Measurements from ENCODE around the gene GLDN. TPM values are rescaled to one million over a fixed set of nuclear protein-coding genes. Genes with fewer than 3 reads are reported as not detected.

The GLDN gene
- total RNA-seq, 1 experiment from 2014 or later = 0.57 TPM

DNA sequence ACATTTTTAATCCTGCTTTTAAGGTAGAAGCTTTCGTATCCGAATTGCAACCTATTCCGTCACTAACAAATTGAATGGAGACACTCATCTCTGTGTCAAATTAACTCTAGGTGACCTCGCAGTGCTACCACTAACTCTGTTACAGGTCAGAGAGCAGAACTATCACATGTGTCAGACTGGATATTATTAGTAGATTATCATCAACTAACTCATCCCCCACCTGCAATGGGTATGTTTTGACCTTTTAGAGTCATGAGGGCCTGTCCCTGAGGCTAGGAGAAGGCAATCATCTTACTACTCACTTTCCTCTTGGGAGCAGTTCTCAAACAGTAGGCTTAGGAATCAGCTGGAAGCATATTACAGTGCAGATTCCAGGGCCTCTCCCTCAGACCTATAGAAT lies 2.0 kb downstream of the GLDN start:
- in situ Hi-C loops (cut with HindIII; ENCODE audit: low pct_unique_long_range_greater_than_20kb, low sequenced_read_pairs) (no loop called here), intact Hi-C loops (cut with micrococcal nuclease; ENCODE audit: unreplicated experiment) (no loop called here)
- DNase-seq (ENCODE audit: low read depth, low spot score) (no peak), ATAC-seq (no peak)
- no TSS peak for BruUV-seq (replicated peaks)
- CTCF ChIA-PET = no interaction called here
- Histone ChIP-seq H3K36me3 (ENCODE audit: control insufficient read depth, insufficient read depth, low read length) (no peaks in the 10 kb centered on the region), H3K9me3 (ENCODE audit: control insufficient read depth, insufficient read depth, low read depth, low read length) (no peaks in the 10 kb centered on the region), H3K4me1 (ENCODE audit: control insufficient read depth, insufficient read depth, low read length) (no peaks in the 10 kb centered on the region), H3K27ac (ENCODE audit: low read length) (no peak overlapping the region), H3K27me3 (ENCODE audit: control insufficient read depth, insufficient read depth, low read length) (peaks cover 21% of the 10 kb centered on the region), H3K4me3 (ENCODE audit: low read depth in 2 of 2, low read length in 2 of 2) (no peak overlapping the region)
- no peak for TF ChIP-seq TCF7L2 (IDR thresholded peaks at IDR 0.05; ENCODE audit: low read depth, low read length)
- no peak for TF ChIP-seq POLR2AphosphoS5 (IDR thresholded peaks at IDR 0.05; ENCODE audit: low read depth, low read length)
- TF ChIP-seq, protein P1, sequence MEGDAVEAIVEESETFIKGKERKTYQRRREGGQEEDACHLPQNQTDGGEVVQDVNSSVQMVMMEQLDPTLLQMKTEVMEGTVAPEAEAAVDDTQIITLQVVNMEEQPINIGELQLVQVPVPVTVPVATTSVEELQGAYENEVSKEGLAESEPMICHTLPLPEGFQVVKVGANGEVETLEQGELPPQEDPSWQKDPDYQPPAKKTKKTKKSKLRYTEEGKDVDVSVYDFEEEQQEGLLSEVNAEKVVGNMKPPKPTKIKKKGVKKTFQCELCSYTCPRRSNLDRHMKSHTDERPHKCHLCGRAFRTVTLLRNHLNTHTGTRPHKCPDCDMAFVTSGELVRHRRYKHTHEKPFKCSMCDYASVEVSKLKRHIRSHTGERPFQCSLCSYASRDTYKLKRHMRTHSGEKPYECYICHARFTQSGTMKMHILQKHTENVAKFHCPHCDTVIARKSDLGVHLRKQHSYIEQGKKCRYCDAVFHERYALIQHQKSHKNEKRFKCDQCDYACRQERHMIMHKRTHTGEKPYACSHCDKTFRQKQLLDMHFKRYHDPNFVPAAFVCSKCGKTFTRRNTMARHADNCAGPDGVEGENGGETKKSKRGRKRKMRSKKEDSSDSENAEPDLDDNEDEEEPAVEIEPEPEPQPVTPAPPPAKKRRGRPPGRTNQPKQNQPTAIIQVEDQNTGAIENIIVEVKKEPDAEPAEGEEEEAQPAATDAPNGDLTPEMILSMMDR (IDR thresholded peaks at IDR 0.05) = no peak
- TF ChIP-seq SIN3A (IDR thresholded peaks at IDR 0.05; ENCODE audit: borderline replicate concordance, insufficient read depth, low read depth, low read length) = no peak
- TF ChIP-seq, protein P2, sequence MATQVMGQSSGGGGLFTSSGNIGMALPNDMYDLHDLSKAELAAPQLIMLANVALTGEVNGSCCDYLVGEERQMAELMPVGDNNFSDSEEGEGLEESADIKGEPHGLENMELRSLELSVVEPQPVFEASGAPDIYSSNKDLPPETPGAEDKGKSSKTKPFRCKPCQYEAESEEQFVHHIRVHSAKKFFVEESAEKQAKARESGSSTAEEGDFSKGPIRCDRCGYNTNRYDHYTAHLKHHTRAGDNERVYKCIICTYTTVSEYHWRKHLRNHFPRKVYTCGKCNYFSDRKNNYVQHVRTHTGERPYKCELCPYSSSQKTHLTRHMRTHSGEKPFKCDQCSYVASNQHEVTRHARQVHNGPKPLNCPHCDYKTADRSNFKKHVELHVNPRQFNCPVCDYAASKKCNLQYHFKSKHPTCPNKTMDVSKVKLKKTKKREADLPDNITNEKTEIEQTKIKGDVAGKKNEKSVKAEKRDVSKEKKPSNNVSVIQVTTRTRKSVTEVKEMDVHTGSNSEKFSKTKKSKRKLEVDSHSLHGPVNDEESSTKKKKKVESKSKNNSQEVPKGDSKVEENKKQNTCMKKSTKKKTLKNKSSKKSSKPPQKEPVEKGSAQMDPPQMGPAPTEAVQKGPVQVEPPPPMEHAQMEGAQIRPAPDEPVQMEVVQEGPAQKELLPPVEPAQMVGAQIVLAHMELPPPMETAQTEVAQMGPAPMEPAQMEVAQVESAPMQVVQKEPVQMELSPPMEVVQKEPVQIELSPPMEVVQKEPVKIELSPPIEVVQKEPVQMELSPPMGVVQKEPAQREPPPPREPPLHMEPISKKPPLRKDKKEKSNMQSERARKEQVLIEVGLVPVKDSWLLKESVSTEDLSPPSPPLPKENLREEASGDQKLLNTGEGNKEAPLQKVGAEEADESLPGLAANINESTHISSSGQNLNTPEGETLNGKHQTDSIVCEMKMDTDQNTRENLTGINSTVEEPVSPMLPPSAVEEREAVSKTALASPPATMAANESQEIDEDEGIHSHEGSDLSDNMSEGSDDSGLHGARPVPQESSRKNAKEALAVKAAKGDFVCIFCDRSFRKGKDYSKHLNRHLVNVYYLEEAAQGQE (IDR thresholded peaks at IDR 0.05; ENCODE audit: insufficient read depth in 1 of 2, low read depth in 2 of 2, low read length in 1 of 2) = no peak
- POLR2A ChIA-PET = no interaction called here

DNA sequence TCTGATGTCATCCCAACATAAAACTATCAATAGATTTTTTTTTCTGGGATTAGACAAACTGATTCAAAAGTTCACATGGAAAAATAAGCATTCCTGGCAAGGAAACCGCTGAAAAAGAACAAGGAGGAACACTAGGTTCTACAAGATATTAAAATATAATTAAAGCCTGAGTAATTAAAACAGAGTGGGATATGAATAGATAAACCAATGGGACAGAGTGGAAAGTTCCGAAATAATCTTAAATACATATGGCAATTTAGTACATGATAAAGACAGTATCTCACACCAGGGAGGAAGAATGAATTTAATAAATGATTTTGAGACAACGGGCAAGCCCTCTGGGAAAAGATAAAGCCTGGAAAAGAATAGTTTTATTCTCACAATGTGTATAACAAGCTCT lies 4.7 kb downstream of the GLDN start:
- CTCF ChIA-PET = no interaction called here
- no peak for ATAC-seq

More for the DNA sequence above, 4.7 kb downstream of the GLDN start:
- in situ Hi-C loops (cut with HindIII; ENCODE audit: low pct_unique_long_range_greater_than_20kb, low sequenced_read_pairs) (no loop called here), intact Hi-C loops (cut with micrococcal nuclease; ENCODE audit: unreplicated experiment) (no loop called here)
- Histone ChIP-seq H3K27me3 (ENCODE audit: control insufficient read depth, insufficient read depth, low read length) (peaks cover 15% of the 10 kb centered on the region), H3K4me1 (ENCODE audit: control insufficient read depth, insufficient read depth, low read length) (no peaks in the 10 kb centered on the region), H3K36me3 (ENCODE audit: control insufficient read depth, insufficient read depth, low read length) (no peaks in the 10 kb centered on the region), H3K9me3 (ENCODE audit: control insufficient read depth, insufficient read depth, low read depth, low read length) (no peaks in the 10 kb centered on the region), H3K4me3 (ENCODE audit: low read depth in 2 of 2, low read length in 2 of 2) (no peak overlapping the region), H3K27ac (ENCODE audit: low read length) (no peak overlapping the region)
- POLR2A ChIA-PET = no interaction called here
- no peak for DNase-seq (ENCODE audit: low read depth, low spot score)
- TF ChIP-seq, protein P1 (IDR thresholded peaks at IDR 0.05) = no peak
- no peak for TF ChIP-seq SIN3A (IDR thresholded peaks at IDR 0.05; ENCODE audit: borderline replicate concordance, insufficient read depth, low read depth, low read length)
- TF ChIP-seq TCF7L2 (IDR thresholded peaks at IDR 0.05; ENCODE audit: low read depth, low read length) = no peak
- TF ChIP-seq POLR2AphosphoS5 (IDR thresholded peaks at IDR 0.05; ENCODE audit: low read depth, low read length) = no peak
- TF ChIP-seq, protein P2 (IDR thresholded peaks at IDR 0.05; ENCODE audit: insufficient read depth in 1 of 2, low read depth in 2 of 2, low read length in 1 of 2) = no peak
- BruUV-seq (replicated peaks) = no TSS peak
